C4-2B (cell line): ENCODE results near the gene CFAP74.

Source experiments
- H3K27ac ChIP-seq: fragments of 450-650 bp; 2 replicates; pipeline ENCODE4 v1.5.1; 2017
- CTCF ChIP-seq: fragments of 450-650 bp; conservative IDR thresholded peaks from 2 replicates; pipeline ENCODE4 v1.5.1; 2017; ENCODE audit warnings: mild to moderate bottlenecking
- ZFX ChIP-seq: fragments of 450-650 bp; IDR thresholded peaks from 2 replicates; pipeline ENCODE4 v1.6.1; 2017

CFAP74 gene

DNA sequence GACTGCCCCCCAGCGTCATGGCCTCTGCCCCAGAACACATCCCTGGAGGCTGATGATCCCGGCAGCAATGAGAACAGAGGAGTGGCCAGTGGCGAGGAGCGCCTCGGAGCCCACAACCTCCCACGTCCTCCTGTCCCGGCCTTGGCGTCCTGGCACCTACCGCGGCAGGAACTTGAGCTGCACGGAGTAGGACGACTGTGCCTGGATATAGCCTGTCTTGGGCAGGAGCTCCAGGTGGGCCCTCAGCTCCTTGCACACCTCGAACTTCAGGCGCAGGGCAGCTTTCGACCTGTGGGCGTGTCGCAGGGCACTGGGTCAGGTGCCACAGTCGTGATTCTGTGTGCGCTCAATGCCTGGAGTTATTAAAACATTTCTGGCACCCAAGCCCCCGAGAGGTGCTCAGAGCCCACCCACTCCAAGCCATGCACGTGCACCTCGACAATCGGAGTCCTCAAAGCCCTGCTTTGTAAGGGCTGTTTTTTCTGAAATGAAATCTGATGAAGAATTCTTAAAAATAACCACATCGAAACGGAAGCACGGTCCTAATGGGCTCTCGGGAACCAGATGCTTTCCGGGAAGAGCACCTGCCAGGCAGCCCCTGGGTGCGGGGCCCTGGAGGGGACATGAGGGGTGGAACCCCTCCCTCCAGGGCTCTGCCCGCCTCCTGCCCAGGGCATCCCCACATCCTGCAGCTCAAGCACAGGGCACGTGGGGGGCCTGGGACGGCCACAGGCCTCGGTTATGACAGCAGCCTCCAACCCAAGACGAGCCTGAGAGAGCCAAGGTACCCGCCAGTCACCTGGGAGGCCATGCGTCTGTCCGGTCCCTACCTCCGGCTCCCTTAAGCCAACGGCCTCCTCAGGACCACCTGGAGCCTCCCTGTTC is 61.5 kb downstream of the CFAP74 start:
- H3K27ac ChIP-seq = no peak overlapping the region
- TF ChIP-seq CTCF (no peak), ZFX (no peak)

DNA sequence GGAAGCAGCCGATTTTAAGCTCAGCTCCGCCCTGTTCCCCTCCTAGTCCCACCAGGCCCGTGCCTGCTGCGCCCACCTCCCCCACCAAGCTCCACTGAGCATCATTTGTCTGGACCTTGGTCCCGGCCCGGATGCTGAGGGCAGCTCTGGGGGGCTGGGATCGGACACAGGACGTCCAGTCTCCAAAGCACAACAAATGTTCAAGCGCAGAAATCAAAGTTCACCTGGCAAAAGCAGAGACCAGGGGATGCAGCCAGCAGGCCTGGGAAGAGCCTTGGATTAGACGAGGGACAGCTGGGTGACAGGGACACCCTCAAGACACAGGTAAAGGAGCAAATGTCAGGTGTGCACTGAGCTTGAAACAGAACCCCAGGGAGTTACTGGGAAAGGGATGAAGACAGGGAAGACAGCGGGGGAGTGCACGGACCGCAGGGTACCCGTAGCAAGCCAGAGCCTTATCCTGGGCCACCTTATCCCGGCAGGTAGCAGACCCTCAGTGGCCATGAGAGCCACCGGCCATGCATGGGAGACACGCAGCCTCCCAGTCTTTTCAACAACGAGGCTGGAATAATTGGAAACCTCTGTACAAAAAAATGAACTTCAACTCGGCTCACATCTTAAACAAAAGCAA is 62.3 kb downstream of the CFAP74 start:
- TF ChIP-seq CTCF = no peak
- TF ChIP-seq ZFX = no peak
- H3K27ac ChIP-seq = no peak overlapping the region

DNA sequence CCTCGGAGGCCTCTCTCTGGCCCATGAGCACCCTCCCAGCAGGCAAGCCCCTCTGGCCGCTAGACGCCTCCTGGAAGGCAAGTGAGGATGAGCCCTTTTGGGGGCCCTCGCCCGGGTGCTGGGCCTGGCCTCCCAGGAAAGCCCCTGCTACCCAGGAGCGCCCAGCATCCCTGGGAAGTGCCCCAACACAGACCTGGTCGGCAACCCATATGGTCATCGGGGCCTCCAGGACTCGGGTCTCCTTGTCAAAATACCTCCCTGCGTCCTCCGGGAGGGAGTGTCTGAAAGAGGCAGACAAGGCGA is 63.5 kb downstream of the CFAP74 start:
- H3K27ac ChIP-seq = no peak overlapping the region
- TF ChIP-seq CTCF (no peak), ZFX (no peak)

DNA sequence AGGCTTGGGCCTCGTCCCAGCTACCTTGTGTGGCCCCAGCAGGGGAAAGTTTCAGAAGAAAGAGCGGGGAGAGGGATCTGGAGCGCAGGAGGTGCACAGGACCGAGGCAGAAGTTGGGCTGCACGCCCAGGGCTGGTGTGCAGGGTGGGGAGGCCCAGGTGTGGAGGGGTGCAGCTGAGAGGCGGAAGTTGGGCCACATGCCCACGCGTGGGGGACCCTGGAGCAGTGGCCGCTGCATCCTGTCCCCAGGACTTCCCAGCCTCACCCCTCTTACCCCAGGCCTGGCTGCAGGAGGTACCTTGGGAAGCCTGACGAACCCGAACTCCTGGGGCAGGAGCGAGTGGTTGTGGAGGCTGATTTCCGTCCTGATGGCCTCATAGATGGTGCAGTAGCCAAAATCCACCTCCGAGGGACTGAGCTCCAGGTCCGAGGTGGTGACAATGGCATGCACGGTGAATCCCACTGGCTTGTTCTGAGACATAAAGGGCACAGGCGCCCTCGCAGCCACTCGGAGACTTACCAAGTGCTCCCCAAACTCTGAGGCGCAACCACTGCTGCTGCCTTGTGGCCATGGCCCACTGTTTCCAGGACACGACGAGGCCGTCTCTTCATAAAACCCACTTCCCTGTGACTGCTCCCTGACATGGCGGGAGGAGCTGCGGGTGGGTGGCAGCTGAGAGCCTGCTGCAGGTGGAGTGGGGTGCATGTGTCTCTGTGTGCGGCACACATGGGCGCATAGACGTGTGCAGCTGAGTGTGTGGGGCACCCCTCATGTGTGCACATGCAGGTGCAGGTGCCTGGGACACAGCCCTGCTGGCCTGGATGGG is 64.1 kb downstream of the CFAP74 start:
- no peak overlapping the region for H3K27ac ChIP-seq
- TF ChIP-seq ZFX (no peak), CTCF (no peak)

DNA sequence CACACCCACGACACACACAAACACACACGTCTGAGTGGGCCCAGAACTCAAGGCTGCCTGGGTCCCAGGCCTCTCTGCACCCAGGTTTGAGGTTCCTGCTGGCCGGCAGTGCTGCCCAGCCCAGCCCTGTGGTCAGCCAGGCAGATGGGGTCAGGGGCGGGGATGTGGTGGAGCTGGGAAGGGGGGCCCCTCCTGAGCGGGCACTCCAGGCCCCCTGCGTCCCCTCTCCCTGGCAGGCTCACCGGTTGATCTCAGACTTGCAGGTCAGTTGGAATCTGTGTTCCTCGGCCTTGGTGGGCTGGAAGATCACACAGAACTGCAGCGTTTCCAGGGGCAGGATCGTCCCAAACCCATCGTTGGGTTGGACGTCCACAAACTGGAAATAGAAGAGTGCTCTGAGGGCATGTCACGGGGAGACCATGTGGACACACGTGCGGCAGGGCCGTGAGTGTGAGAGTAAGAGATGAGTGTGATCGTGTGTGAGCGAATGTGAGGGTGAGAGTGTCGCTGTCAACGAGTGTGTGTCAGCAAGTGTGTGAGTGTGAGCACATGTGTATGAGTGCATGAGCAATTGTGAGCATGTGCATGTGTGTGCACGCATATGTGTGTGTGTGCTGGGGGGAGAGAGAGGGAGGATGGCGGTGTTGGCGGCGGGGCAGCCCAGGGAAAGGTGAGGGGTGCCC is 64.8 kb downstream of the CFAP74 start:
- H3K27ac ChIP-seq = no peak overlapping the region
- TF ChIP-seq ZFX = no peak
- TF ChIP-seq CTCF = no peak

GRCh38 chr1:1938276-1938573 is 65.4 kb downstream of the CFAP74 start:
- no peak overlapping the region for H3K27ac ChIP-seq
- TF ChIP-seq CTCF (no peak), ZFX (no peak)
